ENCODE measurements around the gene JARID2. TPM values are rescaled to one million over a fixed set of nuclear protein-coding genes. Genes with fewer than 3 reads are reported as not detected.

JARID2 gene
- total RNA-seq, 1 experiment from 2014 or later: 11.7 TPM

DNA sequence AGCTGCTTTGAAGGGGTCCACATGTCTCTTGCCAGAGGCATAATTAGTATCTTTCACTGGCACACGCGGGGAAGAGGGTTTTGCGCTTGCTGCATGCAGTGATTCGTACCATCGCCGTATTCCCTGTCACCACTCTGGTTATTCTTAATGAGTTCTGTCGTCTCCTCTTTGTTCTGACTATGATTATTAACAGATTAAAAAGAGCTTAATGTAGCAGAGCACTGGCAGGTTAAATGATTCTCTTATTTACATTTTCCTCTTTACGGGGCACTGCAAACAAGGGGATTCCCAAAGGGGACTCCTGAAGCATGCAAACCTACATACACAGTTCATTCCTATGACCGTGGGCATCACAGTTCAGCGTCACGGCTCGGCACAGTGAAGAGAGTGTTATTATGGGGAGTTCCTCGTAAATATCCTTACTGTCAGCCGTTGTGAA is 212.2 kb downstream of the JARID2 start:
- DNase-seq (ENCODE audit: low read depth): no peak

DNA sequence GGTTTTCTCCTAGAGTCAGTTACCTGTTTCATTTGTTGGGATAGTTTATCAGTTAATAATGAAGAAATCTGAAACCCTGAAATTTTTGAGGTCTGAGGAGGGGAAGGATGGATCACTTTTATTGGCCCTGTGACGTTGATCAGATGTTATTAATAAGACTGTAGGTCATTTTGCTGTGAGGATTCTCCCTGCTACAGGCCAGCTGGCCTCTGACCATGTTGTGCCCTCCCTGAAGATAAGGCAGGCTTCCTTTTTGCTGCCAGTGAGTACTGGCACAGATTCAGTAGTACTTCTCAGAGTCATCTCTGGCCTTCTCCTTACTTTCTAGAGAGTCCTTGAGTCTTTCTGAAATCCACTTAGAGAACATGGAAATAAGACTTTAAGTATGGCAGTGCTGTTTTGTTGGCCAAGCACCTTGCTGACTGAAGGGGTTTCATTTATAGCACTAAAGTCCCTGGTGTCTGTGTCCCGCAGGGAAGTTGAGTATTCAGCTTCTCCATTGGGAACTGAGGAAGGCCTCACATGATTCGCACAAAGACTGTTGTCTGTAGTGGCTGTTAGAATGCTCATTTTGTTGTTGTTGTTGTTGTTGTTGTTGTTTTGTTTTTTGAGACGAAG is 214.3 kb downstream of the JARID2 start:
- DNase-seq (ENCODE audit: low read depth): no peak

DNA sequence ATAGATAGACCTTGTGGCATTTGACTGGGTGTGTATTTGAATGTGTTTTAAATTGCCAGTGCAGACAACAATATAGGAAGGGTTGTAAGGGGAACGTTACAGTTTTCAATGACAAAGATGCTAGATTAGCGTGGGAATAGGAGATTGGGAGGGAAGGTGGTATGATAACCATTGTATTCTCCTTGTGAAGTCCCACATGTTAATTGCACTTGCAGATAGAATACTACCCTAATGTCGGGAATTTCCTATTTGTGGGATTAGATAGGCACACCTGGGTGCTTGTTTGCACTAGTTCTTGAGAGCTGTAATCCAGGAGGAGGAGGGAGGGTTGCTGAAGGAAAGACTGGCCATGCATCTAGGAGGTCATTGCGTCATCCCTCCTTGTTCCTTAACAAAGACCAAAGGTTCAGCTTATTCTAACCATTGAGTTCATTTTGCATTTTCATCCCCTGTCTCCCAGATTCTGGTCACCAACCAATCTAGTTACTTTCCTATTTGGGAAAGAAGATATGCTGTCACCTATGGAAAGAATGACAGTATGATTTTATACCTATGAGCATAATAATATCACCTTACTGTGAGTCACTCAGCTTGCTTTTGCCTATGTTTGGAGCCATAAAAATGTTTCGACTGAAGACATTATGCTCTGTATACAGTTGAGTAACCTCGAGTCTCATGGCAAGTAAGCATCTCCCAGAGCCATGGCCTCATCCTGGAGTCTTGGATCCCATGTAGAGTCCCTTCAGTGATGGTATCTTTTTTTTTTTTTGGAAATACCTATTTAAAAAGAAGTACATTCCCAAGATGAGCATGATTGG is 215.5 kb downstream of the JARID2 start:
- DNase-seq (ENCODE audit: low read depth): no peak

DNA sequence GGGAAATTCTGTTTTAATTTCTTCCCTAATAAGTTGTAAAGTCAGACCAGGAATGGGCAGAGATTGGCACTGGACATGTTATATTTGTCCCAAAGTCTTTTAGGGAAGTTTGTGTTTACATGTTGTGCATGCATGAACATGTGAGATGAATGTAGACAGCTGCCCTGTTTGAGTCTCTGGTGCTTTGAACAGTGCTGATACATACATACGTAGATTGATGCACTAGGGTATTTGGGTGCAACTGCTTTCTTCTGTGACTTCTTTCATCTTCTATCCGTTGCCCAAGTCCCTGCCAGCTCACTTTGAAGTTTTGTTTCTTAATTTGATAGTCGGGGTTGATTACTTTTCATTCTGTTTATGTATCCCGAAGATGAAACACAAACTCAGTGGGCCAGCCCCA is 216.4 kb downstream of the JARID2 start:
- DNase-seq (ENCODE audit: low read depth): no peak

DNA sequence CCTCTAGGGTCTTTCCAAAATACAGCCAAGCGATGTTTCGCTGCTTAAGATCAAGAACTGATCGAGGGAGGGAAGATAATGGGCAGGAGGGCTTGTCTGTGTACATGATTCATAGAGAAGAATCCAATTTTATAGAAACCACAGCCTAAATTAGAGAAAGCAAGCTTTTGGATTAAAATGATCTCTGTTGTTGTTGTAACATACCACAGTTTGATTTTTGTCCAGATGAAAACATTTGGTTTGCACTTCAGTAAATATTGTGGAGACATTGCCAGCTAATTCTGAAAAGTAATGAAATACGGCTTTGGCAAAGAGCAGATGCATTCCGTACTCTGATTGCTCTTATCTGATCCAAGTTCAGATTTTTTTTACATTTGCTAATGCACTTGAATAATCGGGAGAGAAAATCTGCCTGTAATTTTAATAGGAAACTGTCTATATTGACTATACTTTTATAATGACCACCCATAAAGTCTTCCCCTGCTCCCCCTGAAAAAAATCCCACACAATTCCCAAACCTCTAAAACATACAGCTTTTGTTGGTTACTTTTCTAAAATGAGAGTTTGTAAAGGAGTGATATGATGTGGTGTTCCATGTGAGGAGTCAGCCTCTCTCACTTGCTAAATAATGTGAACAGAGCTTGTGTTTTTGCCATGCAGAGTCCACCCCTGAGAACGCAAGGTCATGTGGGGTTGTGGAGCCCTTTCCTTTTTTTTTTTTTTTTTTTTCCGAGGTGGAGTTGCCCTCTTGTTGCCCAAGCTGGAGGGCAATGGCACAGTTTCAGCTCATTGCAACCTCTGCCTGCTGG is 217.1 kb downstream of the JARID2 start:
- no peak for DNase-seq (ENCODE audit: low read depth)

DNA sequence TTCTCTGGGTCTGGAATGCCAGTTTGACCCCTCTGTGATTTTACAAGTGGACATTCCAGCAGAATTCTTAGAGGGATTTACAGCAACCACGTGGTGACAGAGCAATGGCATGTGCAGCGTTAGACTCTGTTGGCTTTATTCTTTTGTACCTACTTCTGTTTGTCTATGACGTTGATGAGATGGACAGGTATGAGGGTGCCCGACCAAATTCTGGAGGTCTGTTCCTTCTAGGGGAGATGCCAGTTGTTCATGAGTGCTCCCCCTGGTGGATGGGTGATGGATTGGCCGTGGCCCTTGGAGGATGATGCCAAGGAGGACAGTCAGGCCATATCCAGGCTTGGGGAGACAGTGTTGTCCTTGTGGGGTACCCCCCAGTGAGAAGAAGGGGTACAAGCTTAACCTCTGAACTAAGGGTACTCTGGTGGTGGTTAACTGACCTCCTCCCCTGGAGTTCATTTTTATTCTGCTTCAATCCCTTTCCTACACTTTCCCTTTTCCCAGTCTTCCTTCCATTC is 218.4 kb downstream of the JARID2 start:
- DNase-seq (ENCODE audit: low read depth): no peak

DNA sequence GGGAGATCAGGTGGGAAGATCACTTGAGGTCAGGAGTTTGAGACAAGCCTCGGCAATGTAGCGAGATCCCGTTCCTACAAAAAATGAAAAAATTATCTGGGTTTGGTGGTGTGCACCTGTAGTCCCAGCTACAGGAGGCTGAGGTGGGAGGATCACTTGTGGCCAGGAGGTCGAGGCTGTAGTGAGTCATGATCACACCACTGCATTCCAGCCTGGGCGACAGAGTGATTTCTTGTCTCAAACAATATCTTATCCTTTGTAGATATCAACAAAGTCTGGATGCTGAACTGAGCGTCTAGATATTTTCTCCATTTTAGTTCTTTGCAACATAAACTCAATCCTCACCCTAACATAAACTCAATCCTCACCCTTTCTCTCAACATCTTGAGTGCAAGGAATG is 219.3 kb downstream of the JARID2 start:
- DNase-seq (ENCODE audit: low read depth): peak; percentile 18

DNA sequence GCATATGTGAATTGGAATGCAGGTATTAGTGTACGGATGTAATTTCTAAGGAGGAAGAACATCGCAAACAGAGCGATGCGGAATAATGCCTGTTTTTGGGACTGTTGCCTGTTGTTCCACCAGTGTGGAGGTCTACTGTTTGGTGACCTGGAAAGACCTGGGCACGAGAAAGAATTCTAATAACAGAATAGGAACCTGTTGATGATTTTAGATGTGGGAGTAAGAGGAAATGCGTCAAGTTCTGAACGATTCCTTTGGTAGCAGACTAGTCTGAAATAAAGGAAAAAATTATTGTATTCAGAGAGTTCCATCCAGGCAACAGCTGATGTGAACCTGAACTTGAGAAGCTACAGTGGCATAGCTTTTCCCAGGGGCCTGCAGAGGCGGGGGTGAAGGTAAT is 224.9 kb downstream of the JARID2 start:
- no peak for DNase-seq (ENCODE audit: low read depth)

DNA sequence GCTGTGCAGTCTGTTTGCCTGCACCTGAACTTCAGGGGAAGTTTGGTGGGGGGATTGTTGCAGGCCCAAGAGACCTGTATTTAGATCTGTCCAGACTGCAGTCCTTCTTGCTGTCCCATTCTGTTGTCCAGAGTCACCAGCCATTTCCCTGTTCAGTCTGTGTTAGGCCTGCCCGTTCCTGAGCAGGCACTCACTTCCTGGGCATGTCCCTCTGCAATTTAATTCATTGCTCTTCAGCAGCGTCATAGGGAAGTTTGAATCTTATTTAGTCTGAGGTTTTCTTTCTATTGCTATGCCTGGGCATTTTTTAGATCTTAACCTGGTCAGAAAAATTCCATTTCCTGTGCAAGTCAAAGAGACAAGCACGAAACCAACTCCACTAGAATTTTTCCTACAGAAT is 226.8 kb downstream of the JARID2 start:
- DNase-seq (ENCODE audit: low read depth): no peak

DNA sequence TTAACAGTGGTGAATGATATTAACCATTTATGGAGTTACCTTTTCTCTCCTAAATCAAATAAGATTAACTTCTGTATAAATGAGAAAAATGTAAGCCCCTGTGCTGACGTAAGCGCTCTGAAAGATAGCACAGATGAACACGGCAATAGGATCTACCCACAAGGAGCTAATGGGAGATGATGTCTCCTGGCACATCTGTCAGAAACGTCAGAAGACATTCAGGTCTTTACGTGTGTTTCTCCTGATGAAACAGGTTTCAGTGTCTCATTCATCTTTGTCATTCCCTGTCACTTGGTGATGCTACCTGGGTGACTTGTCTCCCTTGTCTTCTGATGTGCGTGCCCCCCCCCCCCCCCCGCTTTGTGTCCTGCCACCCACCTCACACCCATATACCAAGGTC is 227.3 kb downstream of the JARID2 start:
- DNase-seq (ENCODE audit: low read depth): no peak

DNA sequence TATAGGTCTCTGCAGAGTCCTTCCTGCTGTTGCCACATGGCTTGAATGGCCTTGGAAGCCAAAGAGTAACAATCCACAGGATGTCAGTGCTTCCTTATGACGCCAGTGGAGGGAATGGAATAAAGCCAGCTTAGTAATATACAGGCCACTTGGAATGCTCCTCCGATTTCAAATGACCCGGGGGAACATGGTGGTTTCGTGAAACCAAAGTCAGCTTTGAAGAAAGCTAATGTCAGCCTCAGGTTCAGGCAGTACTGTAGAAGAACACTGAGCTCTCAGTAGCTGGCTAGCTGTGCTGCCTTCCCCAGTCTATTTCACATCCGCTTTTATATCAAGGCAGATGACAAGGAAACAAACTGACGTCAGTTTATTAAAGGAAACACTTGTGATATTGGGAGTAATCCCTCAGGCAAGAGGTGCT is 227.9 kb downstream of the JARID2 start:
- peak; percentile 43 for DNase-seq (ENCODE audit: low read depth)

DNA sequence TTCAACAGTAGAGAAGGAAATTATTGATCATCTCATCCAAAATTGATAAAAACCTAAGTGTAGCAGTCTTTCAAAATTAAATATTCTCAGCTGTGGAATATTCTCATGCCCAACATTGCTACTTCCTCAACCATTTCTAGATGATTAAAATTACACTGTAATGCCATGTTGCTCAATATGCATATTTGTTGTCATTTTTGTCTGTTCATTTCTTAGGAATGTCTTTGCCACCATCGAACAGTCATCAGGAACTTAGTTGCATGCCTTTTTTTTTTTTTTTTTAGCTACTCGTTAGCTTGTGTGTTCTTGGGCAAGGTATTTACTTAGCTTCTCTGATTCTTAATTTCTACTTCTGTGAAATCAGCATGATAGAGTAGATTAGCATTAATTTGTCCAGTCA is 228.3 kb downstream of the JARID2 start:
- no peak for DNase-seq (ENCODE audit: low read depth)

DNA sequence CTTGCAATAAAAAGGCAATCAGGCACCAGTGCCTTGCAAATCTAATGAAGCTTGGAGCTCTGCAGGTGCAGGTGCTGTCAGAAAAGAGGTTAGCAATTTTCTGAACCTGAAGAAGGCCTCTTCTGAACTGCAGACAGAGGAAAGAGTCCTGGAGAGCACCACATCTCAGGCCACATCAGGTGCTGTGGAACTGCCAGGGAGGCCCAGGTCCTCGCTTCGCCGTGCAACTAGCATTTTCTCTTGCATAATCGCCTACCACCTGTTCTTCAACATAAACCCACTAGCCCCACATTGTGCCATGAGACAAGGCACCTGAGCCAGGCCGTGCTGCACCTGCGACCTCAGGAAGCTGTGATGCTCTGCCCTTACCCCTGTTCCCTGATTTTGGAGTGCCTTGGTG is 229.4 kb downstream of the JARID2 start:
- no peak for DNase-seq (ENCODE audit: low read depth)

DNA sequence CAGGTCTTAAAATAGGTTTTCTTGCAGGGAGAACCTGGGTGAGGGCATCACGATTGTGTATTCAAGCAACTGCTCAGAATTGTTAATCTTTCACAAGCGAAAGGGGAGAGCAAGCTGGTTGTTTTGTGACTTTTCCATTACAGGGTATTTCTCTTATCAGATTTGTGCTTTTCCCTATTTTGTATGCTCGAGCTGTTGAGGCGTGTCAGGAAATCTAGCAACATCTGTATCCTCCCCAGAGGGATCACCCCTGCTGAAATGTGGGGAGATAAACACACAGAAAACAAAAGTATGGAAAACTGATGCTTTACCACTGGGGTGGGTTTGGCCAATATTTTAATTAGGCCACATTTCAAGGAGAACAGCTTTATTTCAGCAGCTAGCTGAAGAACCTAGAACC is 230.0 kb downstream of the JARID2 start:
- DNase-seq (ENCODE audit: low read depth): no peak

DNA sequence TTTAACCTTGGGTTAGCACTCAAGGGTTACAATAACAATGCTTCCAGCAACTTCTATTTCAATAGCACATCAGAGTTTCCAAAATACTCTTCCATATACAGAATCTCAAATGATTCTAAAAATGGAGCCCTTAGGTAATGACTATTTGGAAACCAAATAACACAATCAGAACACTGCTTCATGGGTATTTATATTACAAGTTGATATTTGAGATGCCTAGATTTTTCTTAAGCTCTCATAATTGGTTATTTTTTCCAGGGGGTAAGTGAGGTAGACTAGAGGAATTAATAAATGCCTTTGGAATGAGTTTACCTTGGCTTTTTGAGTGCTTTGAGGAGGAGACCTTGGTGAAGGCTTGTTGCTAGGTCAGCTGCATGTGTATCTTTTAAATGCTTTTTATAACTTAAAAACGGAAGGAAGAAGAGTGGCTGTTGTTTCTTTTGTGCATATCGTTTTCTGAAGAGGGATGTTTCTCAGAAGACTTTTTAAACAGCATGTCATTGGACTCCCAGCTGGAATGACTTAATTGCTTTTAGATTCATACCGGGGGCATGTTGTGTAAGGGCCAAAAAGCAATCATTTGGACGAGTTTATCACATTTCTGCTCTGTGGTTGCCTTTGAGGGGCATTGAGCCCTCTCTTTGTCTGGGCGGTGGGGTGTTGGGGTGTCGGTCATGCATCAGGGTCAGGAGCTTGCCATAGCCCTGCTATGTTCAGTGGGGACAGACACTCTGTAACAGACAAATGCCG is 230.9 kb downstream of the JARID2 start:
- DNase-seq (ENCODE audit: low read depth): no peak

DNA sequence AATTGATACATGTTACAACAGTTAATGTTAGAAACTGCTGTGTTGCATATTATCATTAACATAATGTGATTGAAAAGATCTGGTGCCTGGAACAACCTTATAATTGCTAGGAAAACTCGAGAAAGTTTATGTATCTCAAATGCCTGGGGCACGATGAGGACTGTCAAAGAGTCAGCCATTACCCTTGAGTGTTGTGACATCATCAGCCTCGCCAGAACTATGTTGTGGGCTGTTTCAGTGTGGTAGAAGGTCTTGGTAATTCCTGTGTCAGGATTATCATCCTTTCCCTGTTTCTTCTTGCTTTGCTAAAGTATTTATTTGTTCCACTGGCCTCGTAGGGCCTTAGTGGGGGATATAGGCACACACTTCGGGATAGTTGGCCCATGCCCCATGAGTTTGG is 231.9 kb downstream of the JARID2 start:
- DNase-seq (ENCODE audit: low read depth): no peak

DNA sequence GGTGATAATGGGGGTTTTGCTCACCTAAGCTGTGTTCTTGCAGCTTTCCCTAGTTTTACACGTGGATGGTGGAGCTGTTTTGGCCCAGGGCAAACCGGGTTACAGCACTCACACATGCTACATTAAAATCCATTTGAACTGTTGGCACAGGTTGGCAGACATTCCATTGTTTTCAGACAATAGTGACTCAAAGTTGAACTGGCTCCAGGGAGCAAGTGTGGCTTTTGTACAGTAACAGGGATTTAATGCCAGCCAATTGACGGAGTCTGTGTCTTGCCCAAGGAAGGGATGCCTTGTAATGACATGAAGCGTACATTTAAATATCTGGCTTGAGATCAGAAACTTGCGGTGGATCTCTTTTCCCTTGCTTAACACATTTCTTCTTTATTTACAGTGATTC is 233.9 kb downstream of the JARID2 start:
- peak; percentile 39 for DNase-seq (ENCODE audit: low read depth)

DNA sequence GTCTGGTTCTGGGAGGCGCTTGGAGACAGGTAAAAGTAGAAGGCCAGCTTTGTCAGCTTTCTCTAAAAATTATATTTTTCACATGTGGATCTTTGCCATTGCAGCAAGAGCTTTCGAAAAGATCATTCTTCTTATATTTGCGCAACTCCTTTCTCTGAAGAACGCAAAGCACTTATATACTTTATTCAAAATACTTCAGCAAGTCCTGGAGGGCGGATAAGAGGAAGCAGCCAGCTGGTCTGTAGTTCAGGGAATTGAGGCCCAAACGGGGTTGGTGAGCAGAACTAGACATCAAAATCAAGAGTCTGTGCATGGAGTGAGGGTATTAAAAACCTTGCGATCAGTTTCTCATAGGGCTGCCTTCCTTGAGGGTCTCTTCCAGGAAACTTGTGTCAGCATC is 234.7 kb downstream of the JARID2 start:
- no peak for DNase-seq (ENCODE audit: low read depth)

DNA sequence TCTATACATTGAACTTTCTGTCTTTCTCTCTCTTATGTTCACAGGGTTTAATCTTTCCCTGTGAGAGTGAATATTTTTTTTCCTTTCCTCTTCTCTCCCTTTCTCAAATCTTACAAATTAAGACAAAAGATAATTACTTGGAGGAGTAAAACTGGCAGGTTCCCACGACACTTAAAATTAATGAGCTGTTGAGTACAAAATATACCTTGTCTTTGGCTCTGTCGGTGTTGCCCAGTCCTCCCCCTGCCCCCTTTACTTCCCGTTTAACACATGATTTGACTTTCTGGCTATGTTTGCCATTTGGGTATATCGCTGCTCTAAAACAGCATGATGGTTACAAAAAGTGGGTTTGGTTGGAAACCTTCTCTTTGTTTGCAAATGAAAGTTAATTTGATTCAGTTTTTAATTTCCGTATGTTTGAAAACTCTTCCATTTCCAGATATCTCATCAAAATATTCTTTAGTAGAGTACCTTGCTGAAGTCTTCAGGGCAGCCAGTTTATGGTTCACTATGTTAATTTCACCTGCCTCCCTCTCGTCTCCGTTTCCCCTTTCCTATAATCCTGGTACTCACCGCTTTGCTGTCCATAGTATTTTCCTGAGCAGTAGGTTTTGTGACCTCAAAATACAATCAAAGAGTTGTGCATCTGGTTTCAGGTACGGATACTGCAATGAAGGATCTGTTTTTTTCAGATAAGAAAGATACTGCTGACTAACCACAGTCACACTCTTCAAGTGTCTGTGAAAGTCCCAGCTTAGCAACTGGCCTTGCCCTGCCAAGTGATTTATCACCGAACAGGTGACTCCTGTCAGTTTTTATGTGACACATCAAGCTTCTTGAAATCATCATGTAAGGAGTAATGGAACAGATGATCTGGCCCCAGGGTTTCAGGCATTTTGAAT is 235.8 kb downstream of the JARID2 start:
- DNase-seq (ENCODE audit: low read depth): no peak

DNA sequence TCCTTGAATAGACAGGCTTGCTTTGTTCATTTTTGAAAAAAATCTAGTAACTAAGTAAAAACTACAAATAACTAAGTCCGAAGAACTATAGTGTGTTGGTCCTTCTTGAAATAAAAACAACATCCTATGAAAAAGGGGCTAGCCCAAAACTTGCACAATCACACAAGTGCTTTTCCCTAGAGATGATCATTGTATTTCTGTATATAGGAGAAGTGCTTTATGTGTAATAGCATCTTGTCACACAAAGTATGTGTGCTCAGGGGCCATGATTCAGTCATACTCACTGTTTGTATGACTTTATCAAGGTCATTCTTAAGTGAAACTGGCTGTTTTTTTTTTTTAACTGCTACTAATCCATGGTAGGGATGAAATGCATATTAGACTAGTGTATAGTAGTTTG is 237.2 kb downstream of the JARID2 start:
- no peak for DNase-seq (ENCODE audit: low read depth)
